Activated T-helper 1 cell treated with anti-CD3 and anti-CD28 coated beads, Interleukin-12 subunit alpha, Interleukin-12 subunit beta, Interleukin-2, Interleukin-4 antibody, amounts not matched to agents 30 ng/mL and 10 ng/mL and 1 ng/mL, durations not matched to agents 14 hours and 24 hours and 36 hours (primary cell): ENCODE measurements around the gene SNX32. TPM values are rescaled to one million over a fixed set of nuclear protein-coding genes. Genes with fewer than 3 reads are reported as not detected.

Experiments
- DNase-seq: peaks from one replicate; pipeline ENCODE4 v3.0.0; 2021; ENCODE audit warnings: low spot score
- H3K27ac Mint-ChIP-seq: one replicate; pipeline ENCODE4 v1.8.0; 2021; ENCODE audit warnings: mild to moderate bottlenecking, mixed read lengths
- H3K27me3 Mint-ChIP-seq: one replicate; pipeline ENCODE4 v1.8.0; 2022; ENCODE audit warnings: mild to moderate bottlenecking, moderate library complexity, mixed read lengths; ENCODE audit not compliant: insufficient read depth
- H3K36me3 Mint-ChIP-seq: one replicate; pipeline ENCODE4 v1.8.0; 2021; ENCODE audit warnings: low read depth, mixed read lengths
- H3K4me1 Mint-ChIP-seq: one replicate; pipeline ENCODE4 v1.8.0; 2021; ENCODE audit warnings: low read depth, mixed read lengths
- H3K4me3 Mint-ChIP-seq: one replicate; pipeline ENCODE4 v1.8.0; 2021; ENCODE audit warnings: mild to moderate bottlenecking, moderate library complexity, mixed read lengths
- H3K9me3 Mint-ChIP-seq: one replicate; pipeline ENCODE4 v1.8.0; 2021; ENCODE audit warnings: mixed read lengths
- intact Hi-C: fragments of 100-400 bp; cut with micrococcal nuclease; formaldehyde crosslinking; loops from one replicate; pipeline ENCODE4 v1.15.1; 2024
- total RNA-seq: library from RNA; stranded (reverse); gene quantifications from 2 replicates; pipeline ENCODE4 v1.2.3, GENCODE V29; 2022

Gene SNX32
- total RNA-seq, 1 donor from 2014 or later: 1.6 TPM

DNA sequence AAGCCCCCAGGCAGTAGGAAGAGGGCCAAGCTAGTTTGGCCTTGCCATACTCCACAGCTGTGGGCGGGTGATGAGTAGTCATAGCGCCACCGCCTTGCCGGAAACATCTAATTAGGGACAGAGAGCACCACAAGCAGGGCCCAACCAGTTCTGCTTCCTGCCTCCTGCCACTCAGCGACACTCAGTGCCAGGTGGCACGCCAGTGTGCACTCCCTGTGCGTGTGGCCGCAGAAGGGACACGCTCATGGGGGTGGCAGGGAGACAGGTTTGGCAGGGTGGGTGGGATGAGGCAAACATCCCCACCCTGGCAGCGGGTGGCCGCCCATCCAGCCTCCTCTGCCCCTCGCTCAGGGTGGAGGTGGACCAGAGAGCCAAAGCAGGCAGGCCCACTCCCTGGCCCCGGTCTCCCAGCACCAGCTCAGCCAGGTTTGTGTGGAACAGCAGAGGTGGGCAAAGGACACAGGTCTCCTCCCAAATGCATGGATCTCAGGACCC, 42.0 kb upstream of the SNX32 start:
- H3K27ac Mint-ChIP-seq: peak overlapping the region; percentile 29
- H3K4me1 Mint-ChIP-seq: peaks cover 17% of the 10 kb centered on the region
- intact Hi-C loops: loop anchor here (1.0 kb wide), 3 partner anchors 11 to 211 kb away; partner anchors contain the start of genes AP5B1, BANF1 and EIF1AD
- peaks cover 24% of the 10 kb centered on the region for H3K27me3 Mint-ChIP-seq
- no peak overlapping the region for H3K4me3 Mint-ChIP-seq
- no peaks in the 10 kb centered on the region for H3K9me3 Mint-ChIP-seq
- no peaks in the 10 kb centered on the region for H3K36me3 Mint-ChIP-seq
- DNase-seq: peak; percentile 56

DNA sequence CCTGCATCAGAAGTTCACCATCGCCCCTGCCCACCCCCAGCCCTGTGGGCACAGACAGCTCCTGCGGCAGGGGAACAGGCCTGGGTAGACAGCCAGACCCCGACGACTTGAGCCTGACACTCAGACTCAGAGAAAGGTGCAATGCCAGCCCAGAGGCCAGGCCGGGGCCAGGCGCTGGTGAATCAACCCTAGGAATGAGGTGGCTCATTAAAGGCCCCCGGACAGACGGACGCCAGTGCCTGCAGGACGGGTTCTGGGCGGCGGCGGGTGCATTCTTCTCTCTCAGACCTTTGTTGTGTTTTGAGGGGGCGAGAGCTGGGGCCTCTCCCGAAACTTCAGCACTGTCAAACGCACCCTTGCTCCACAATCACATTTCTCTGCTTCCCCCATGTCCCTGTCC, 41.3 kb upstream of the SNX32 start:
- Mint-ChIP-seq H3K9me3 (no peaks in the 10 kb centered on the region), H3K4me1 (peaks cover 17% of the 10 kb centered on the region), H3K27ac (peak overlapping the region; percentile 77), H3K27me3 (peaks cover 20% of the 10 kb centered on the region), H3K36me3 (no peaks in the 10 kb centered on the region), H3K4me3 (no peak overlapping the region)
- intact Hi-C loops: no loop called here
- DNase-seq: no peak

DNA sequence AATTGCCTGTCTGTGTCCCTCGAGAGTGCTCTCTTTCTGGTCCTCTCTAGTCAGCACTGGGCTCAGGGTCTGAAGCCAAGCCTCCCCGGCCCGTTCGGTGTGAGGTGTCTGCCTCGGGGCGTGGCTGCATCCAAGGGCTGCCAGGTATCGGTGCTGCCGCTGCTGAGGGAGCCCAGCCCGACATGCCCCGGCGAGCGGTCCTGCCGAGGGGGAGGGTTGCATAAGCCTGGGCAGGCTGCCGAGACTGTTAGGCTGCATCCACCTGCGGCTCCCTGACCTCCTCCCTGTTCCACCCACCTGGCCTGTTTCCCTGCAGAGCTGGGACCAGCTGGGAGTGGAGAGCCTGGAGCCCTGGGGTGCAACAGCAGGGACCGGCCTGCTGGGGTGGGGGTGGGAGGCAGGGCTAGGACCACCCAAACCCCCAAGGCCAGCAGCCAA, 40.6 kb upstream of the SNX32 start:
- H3K36me3 Mint-ChIP-seq: no peaks in the 10 kb centered on the region

DNA sequence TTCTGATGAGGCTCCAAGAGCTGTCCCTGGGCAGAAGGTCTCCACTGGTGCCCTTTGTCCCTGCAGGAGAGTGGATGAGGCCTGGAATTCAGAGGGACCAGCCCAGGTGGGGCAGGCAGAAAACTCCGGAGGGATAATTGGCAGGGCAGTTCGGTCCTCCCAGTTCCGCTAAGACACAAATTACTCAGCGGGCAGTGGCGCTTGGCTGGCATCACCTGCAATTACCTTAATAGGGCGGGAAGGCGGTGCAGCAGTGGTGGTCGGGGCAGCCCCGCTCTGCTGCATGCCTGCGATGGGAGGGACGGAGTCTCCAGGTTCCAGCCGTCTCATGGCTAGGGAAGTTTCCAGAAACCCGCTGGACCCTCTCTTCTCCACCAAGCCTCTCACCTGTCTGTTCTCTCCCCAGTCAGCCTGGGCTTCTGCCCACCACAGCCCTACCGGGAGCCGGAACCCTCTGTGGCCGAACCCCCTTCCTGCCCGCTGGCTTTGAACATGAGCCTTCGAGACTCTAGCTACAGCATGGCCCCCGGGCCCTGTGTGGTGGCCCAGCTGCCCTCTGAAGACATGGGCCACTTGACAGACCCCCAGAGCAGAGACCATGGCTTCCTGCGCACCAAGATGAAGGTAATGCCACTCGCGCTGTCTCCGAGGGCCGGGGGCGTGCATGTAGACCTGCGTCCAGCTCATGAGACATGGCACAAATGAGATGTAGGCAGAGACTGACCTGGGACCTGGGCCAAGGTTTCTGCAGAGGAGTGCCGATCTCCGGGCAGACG, 40.0 kb upstream of the SNX32 start:
- intact Hi-C loops: no loop called here
- no peak for DNase-seq
- peaks cover 10% of the 10 kb centered on the region for H3K27me3 Mint-ChIP-seq
- H3K36me3 Mint-ChIP-seq: no peaks in the 10 kb centered on the region
- no peak overlapping the region for H3K27ac Mint-ChIP-seq
- H3K4me1 Mint-ChIP-seq: peaks cover 12% of the 10 kb centered on the region
- no peaks in the 10 kb centered on the region for H3K9me3 Mint-ChIP-seq
- H3K4me3 Mint-ChIP-seq: no peak overlapping the region

More for the DNA sequence above, 40.6 kb upstream of the SNX32 start:
- intact Hi-C loops: no loop called here
- Mint-ChIP-seq H3K4me3 (no peak overlapping the region), H3K4me1 (peaks cover 14% of the 10 kb centered on the region), H3K9me3 (no peaks in the 10 kb centered on the region), H3K27ac (no peak overlapping the region), H3K27me3 (peaks cover 16% of the 10 kb centered on the region)
- no peak for DNase-seq

DNA sequence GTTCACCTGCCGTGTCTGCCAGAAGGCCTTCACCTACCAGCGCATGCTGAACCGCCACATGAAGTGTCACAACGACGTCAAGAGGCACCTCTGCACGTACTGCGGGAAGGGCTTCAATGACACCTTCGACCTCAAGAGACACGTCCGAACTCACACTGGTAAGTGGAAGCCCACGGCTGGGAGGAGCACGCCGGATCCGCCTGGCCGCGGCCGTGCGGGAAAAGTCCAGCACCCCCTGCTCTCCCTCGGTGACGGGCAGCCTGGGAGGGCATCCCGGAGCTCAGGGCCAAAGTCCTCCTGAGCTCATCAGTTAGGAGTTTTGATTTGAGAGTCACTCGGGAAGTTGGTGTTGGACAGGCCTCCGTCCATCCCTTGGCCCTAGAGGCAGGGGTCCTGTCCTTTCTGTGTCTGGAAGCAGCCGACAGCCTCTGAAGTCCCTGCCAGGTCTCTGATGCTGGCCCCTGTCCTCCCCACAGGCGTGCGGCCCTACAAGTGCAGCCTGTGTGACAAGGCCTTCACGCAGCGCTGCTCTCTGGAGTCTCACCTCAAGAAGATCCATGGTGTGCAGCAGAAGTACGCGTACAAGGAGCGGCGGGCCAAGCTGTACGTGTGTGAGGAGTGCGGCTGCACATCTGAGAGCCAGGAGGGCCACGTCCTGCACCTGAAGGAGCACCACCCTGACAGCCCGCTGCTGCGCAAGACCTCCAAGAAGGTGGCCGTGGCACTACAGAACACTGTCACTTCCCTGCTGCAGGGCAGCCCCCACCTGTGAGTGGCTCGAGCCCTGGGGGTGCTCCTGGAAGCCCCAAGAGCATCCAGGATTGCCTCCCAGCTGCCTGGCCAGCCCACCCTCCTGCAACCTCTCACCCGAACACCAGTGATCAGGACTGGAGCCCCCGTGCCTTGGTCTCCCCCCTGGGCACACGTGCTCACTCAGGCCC, 38.9 kb upstream of the SNX32 start:
- Mint-ChIP-seq H3K9me3 (no peaks in the 10 kb centered on the region), H3K36me3 (no peaks in the 10 kb centered on the region), H3K27ac (no peak overlapping the region), H3K4me3 (no peak overlapping the region), H3K4me1 (peaks cover 12% of the 10 kb centered on the region), H3K27me3 (peaks cover 2% of the 10 kb centered on the region)
- intact Hi-C loops: no loop called here
- DNase-seq: no peak

DNA sequence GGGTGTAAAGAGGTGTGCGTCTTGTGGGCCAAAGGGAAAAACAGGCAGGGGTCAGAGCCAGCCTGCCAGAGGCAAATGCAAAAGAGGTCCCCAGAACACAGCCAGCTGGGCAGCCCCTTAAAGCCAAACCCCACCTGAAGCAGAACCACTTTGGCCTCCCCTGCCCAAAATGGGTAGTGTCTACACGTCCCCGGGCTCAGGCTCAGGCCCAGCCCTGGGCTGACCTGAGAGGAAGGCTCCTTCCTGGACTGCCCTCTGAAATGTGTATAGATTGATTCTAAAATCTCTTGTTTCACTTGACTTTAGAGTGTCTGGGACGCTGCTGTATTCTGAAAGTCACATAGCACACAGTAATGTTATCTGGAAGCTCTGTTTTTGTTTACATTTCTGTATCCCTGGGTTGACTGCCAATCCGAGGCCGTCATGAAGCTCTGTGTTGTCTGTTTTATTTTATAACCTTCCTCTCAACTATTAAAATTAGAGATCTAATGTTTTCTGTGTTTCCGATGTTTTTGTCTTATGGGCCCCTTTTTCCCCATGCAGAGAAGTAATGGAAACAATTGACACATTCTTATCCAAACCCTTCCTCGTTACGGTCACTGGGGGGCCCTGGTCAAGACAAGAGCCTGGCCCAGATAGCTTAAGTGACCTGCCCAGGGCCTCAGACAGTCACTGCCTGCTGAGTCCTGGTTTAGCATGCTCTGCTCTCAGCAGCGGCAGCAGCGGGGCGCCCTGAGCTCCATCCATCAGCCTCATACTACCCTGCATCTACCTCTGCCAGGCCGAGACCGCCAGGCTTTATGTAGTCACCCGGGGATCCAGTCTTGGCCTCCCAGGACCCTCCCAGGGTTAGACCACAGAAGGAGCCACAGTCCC, 36.8 kb upstream of the SNX32 start:
- DNase-seq: no peak
- Mint-ChIP-seq H3K9me3 (no peaks in the 10 kb centered on the region), H3K4me1 (peaks cover 4% of the 10 kb centered on the region), H3K36me3 (no peaks in the 10 kb centered on the region), H3K27ac (no peak overlapping the region), H3K27me3 (peaks cover 2% of the 10 kb centered on the region), H3K4me3 (no peak overlapping the region)
- intact Hi-C loops: no loop called here

DNA sequence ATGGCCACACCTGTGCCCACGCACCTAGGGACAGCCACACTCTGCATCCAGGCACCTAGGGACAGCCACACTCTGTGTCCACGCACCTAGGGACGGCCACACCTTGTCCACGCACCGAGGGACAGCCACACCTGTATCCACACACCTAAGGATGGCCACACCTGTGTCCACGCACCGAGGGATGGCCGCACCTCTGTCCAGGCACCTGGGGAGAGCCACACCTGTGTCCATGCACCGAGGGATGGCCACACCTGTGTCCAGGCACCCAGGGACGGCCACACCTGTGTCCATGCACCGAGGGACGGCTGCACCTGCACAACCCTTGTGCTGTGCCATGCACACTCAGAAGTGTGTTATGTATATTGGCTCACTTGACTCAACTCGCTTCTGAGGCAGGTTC, 36.1 kb upstream of the SNX32 start:
- H3K4me1 Mint-ChIP-seq: no peaks in the 10 kb centered on the region
- H3K36me3 Mint-ChIP-seq: no peaks in the 10 kb centered on the region
- intact Hi-C loops: no loop called here
- no peak overlapping the region for H3K27ac Mint-ChIP-seq
- H3K4me3 Mint-ChIP-seq: no peak overlapping the region
- DNase-seq: no peak
- peaks cover 2% of the 10 kb centered on the region for H3K27me3 Mint-ChIP-seq
- H3K9me3 Mint-ChIP-seq: no peaks in the 10 kb centered on the region

DNA sequence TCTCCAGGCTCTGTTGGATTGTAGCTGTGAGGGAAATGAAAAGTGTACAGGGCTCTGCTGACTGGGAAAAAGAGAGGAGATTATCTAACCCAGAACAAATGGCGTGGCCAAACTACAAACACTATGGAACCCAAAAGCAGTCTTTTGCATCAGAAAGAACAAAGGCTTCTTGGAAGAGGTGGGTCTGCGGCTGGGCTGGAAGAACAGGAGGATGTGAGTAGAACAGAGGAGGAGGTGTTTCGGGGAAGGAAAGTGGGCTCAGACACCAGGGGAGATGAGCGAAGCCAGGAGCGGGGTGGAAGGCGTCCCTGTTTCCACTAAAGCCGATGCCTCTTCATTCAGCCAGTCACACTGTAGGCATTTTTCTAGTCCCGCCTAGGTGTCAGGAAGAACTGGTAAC, 34.9 kb upstream of the SNX32 start:
- peaks cover 8% of the 10 kb centered on the region for H3K27me3 Mint-ChIP-seq
- no peaks in the 10 kb centered on the region for H3K9me3 Mint-ChIP-seq
- H3K27ac Mint-ChIP-seq: no peak overlapping the region
- H3K4me1 Mint-ChIP-seq: no peaks in the 10 kb centered on the region
- DNase-seq: no peak
- intact Hi-C loops: no loop called here
- no peaks in the 10 kb centered on the region for H3K36me3 Mint-ChIP-seq
- no peak overlapping the region for H3K4me3 Mint-ChIP-seq

DNA sequence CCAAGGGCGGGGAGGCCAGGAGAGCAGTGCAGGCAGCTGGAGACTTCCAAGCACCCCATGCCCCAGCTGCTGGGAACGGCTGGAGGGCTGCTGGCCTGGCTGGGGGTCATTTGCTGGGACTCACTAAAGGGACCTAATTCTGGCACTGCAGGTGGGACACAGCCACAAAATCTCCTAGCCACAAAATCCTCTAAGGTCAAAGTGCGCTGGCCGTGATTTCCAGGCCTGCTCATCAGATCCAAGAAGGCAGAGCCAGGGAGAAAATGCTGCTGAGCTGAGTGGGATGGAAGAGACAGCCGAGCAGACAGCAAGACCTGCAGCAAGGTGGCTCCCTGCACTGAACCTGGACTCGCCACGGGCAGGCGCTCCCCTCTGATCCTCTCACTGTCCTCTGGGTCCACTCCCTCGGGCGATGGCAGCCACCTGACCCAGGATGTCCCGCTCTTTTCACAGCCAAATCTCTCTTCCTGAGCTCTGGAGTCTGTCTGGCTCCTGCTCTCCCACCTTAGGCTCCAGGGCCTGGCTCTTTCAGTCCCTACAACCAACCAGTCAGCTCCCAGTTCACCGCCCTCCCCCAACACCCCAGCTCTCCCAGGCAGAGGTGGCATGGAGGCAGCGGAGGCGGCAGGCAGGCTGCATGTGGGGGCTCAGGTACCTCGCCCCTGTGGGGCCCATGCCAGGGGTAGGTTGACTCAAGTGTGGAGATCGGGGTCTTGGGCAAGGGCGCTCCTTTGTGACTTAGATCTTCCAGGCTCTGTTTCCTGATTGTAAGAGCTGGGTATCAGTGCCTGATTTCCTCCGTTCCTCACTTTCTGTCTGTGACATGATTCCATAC, 32.4 kb upstream of the SNX32 start:
- H3K36me3 Mint-ChIP-seq: no peaks in the 10 kb centered on the region
- intact Hi-C loops: no loop called here
- H3K4me3 Mint-ChIP-seq: no peak overlapping the region
- H3K4me1 Mint-ChIP-seq: no peaks in the 10 kb centered on the region
- peaks cover 13% of the 10 kb centered on the region for H3K27me3 Mint-ChIP-seq
- H3K27ac Mint-ChIP-seq: no peak overlapping the region
- no peak for DNase-seq
- no peaks in the 10 kb centered on the region for H3K9me3 Mint-ChIP-seq

DNA sequence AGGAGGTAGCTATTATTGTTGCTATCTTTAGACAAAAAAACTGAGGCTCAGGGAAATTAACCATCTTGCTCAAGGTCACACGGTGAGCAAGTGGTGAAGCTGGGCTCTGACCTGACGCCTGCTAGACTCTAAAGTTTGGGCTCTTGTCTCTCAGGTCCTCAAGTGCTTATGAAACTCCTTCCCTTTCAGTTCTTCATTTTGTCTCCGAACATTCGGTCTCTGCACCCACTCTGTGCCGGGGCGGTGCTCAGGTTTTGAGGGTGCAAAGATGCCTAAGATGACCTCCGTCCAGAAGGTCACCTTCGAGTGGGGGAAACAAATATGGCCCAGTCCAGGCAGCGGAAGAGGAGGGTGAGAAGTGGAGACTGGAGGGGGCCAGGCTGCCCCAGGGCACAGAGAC, 30.9 kb upstream of the SNX32 start:
- intact Hi-C loops: no loop called here
- H3K27ac Mint-ChIP-seq: no peak overlapping the region

DNA sequence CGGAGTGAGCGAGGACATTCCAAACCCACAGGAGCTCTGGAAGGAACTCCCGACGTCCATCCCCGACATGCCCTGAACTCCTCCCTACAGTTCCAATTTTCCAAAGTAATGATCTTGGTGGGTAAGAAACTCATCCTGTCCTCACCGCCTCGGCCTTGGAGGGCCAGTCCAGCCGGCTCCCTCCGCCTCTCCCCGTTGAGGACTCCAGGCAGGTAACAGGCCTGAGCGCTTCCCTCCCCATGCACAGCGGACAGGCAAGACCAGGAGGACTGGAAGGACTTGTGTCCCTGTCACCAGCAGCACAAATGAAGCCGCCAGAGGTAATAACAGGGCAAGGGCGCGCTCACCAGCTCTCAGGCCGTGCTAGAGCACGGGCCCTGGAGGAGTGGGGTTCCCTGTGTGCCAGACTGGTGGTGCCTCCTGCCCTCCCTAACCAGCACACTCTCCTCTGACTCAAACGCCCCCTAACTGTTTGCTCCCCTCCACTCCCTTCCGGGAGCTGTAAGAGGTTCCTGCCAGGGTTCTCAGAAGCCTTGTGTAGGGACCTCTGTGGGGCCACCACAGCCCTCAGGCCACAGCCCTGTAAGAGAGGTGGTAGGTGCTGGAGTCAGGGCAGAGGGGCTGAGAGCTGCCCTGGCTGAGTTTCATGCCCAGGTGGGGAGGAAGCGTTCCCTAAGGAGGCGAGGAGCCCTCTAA, 29.8 kb upstream of the SNX32 start:
- no peak overlapping the region for H3K4me3 Mint-ChIP-seq
- H3K27ac Mint-ChIP-seq: no peak overlapping the region
- no peaks in the 10 kb centered on the region for H3K4me1 Mint-ChIP-seq
- no peak for DNase-seq
- H3K9me3 Mint-ChIP-seq: no peaks in the 10 kb centered on the region
- H3K27me3 Mint-ChIP-seq: peaks cover 23% of the 10 kb centered on the region
- intact Hi-C loops: no loop called here
- H3K36me3 Mint-ChIP-seq: no peaks in the 10 kb centered on the region

More for the DNA sequence above, 30.9 kb upstream of the SNX32 start:
- peaks cover 19% of the 10 kb centered on the region for H3K27me3 Mint-ChIP-seq
- H3K4me3 Mint-ChIP-seq: no peak overlapping the region
- H3K9me3 Mint-ChIP-seq: no peaks in the 10 kb centered on the region
- no peak for DNase-seq
- H3K36me3 Mint-ChIP-seq: no peaks in the 10 kb centered on the region
- no peaks in the 10 kb centered on the region for H3K4me1 Mint-ChIP-seq
